ENCODE data around the gene PIGP.
"Not testable (repeated sequence)": the region's sequence is repeated elsewhere in the genome, so short reads cannot be mapped to it uniquely, and the experiment has no call there.

PIGP gene

DNA sequence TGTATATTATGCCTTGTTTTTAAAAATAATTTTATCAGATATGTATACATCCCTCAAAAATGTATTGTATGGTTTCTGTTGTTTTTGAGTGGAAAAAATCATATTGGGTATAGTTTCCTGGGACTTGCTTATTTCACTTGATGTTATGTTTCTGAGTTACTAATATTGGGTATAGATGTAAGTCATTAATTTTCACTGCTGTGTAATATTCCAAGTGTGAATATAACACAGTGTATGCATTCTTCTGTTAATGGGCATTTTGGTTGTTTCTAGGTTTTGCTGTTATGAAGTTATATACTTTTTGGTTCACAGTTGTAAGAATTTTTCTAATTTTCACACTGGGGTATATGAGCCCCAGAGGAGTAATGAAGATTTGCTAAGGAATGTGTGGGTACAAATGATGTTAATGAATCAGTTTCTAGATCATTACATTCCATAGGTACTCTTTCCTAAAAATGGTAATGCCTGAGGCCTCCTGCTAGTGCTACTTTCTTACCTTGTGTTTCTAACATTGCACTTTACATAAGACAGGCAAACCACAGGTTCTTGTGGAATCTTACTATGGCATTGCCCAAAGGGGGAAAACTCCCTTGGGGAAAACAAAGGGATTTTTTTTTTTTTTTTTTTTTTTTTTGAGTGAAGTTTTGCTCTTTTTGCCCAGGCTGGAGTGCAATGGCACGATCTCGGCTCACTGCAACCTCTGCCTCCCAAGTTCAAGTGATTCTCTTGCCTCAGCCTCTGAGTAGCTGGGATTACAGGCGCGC lies 3.4 kb upstream of the PIGP start:
- no peak for DNase-seq (ENCODE audit: low read depth in 2 of 2)

DNA sequence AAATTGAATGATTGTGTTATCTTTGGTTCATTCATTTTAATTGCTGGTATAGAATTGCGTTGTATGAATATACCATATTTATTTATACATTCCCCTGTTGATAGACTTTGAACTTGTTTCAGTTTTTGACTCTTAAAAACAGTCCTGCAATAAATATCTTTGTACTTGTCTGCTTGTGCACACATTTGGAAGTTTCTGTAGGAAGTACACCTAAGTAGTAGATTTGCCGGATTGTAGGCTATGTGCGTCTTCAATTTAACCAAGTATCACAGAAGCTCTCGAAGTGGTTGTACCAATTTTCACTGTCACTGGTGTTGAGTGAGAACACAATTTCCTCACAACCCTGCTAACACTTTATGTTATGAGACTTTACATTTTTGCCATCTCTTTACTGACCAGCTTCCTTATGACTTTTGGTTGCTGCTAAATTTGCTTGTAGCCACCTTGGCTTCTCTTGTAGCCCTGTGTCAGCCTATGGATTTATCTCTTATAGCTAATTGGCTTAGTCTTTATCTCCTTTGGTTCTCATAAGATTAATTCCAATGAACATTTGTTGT lies 2.4 kb upstream of the PIGP start:
- no peak for DNase-seq (ENCODE audit: low read depth in 2 of 2)

GRCh38 chr21:37074546-37074945 lies 1.7 kb upstream of the PIGP start:
- no peak for DNase-seq (ENCODE audit: low read depth in 2 of 2)

GRCh38 chr21:37074197-37074510 lies 1.3 kb upstream of the PIGP start:
- no peak for DNase-seq (ENCODE audit: low read depth in 2 of 2)

DNA sequence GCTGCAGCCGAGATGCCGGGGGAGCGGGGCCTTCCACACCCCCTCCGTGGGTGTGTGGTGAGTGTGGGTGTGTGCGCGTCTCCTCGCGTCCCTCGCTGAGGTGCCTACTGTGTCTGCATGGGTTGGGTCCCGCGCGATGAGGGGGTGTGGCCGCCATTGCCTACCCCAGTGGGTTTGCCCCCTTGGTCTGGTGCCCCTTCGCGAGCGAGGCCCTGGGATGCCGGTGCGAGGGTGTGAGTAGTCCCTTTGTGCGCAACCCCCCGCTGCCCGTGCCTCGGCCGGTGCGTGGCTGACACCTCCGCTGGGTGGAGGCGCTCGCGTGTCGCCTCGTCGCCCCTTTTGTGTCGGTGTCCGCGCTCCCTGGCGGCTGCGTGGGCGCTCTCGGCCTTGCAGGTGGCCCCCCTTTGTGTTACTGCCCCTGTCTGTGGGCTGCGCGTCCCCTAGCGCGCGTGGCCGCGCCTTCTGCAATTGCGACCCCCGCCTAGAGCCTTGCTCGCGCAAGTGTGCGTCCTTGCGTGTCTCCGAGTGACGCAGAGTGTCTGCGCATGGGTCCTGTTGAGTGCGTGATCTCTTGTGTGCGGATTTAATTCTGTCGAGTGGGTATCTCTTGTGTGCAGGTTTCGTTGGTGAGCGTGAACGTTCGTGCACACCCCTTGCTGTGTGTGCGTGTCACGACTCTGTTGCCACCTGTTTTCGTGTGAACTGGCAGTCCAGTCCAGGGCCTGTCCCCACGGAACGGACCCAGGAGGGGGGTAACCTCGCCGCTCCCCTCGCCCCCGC lies 736 bp upstream of the PIGP start:
- DNase-seq (ENCODE audit: low read depth in 2 of 2) = peak; percentile 40 to 43

GRCh38 chr21:37072274-37072987 lies 440 bp downstream of the PIGP start:
- DNase-seq (ENCODE audit: low read depth in 2 of 2) = peak in 1 of 2 donors; percentile 61

GRCh38 chr21:37071561-37072273 lies 1.2 kb downstream of the PIGP start:
- no peak for DNase-seq (ENCODE audit: low read depth in 2 of 2)

DNA sequence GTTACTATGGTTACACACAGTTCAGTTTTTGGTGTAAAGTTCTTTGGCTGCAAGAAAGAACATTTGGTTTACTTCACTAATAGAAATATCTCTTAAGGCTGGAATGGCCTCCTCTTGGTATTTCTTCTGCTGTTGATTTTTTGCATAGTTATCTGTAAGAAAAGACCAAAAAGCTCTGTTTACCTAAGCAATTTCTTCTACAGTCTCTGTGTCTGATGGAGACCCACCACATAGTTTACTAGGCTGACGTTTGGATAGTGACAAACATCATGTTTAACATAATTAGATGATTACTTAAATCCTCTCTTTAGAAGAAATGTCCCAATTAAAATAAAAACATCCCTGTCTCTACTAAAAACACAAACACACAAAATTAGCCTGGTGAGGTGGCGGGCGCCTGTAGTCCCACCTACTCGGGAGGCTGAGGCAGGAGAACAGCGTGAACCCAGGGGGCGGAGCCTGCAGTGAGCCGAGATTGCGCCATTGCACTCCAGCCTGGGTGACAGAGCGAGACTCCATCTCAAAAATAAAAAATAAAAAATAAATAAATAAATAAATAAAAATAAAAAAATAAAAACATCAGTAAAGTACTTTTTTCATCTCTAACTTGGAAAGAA lies 7.2 kb downstream of the PIGP start:
- no peak for DNase-seq (ENCODE audit: low read depth in 2 of 2)

DNA sequence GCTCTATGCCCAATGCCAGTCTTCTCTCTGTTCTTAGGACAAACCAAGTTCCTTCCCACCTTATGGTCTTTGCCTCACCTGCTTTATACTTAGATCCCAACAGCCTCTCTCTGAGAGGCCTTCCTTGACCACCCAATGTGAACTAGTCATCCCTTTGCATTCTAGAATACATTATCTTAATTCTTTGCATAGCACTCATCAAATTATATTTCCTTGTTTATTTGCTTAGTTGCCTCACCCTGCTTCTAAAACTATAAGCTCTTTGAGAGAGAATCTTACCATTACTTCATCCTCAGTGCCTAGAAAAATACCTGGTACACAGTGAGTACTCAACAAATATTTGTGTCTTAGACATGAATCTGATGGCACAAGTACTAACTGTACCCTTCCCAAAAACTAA lies 8.0 kb downstream of the PIGP start:
- DNase-seq (ENCODE audit: low read depth in 2 of 2) = no peak

DNA sequence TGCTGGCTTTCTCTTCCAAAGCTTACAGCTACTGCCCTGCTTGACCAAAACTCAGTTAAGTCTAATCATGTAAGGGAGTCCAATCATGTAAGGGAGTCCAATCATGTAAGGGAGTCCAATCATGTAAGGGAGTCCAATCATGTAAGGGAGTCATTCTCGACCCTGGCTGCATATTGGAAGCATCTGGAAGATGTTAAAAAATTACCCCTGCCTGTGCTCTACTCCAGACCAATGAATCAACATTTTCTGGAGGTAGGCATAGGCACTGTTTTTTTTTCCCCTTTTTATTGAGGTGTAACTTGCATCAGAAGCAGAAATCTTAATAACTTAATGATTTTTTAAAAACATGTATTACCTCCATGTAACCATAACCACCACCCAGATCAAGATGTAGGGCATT lies 9.4 kb downstream of the PIGP start:
- DNase-seq (ENCODE audit: low read depth in 2 of 2) = no peak

GRCh38 chr21:37062593-37062935 lies 10.3 kb downstream of the PIGP start:
- no peak for DNase-seq (ENCODE audit: low read depth in 2 of 2)

GRCh38 chr21:37061926-37062592 lies 10.8 kb downstream of the PIGP start:
- no peak for DNase-seq (ENCODE audit: low read depth in 2 of 2)

- no peak for DNase-seq (ENCODE audit: low read depth in 2 of 2)
These were observed 12.6 kb downstream of the PIGP start for GRCh38 chr21:37060296-37060695.

GRCh38 chr21:37059181-37059580 lies 13.7 kb downstream of the PIGP start:
- DNase-seq (ENCODE audit: low read depth in 2 of 2) = no peak

- no peak for DNase-seq (ENCODE audit: low read depth in 2 of 2)
These were observed 14.6 kb downstream of the PIGP start for GRCh38 chr21:37058261-37058660.

- no peak for DNase-seq (ENCODE audit: low read depth in 2 of 2)
These were observed 15.3 kb downstream of the PIGP start for GRCh38 chr21:37057614-37058013.

DNA sequence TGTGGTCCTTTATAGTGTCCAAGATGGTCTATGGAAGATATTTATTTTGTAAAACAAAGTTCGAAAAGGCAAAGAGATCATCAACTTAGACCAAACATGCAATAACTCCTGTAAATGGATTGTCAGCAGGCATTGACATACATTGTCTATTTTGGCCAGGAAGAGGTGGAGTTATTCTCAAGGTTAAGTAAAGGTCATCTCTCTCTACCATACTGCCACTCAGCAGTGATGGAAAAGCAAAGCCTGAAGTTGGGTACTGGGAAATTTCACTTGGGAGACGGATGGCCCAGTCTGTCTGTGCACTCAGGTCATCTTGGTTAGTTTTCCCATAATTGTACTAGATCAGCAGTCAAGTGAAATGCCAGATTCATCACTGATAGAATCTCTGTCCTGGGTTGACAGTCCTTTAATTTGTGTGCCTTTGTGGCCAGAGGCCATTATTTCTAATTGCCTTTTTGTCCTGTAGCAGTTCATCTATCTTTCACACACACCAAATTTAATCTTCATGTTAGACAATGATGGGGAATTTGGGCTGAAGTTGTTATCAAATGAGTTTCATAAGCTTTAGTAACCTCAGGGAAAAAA lies 17.5 kb downstream of the PIGP start:
- DNase-seq (ENCODE audit: low read depth in 2 of 2) = no peak

DNA sequence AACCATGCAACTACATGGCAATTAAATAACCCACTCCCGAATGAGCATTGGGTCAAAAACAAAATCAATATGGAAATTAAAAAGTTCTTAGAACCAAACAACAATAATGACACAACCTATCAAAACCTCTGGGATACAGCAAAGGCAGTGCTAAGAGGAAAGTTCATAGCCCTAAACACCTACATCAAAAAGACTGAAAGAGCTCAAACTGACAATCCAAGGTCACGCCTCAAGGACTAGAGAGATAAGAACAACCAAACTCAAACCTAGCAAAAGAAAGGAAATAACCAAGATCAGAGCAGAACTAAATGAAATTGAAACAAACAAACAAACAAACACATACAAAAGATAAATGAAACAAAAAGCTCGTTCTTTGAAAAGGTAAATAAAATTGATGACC lies 23.1 kb downstream of the PIGP start:
- not testable (repeated sequence) for DNase-seq (ENCODE audit: low read depth in 2 of 2)

- DNase-seq (ENCODE audit: low read depth in 2 of 2) = no peak
These were observed 25.8 kb downstream of the PIGP start for GRCh38 chr21:37047079-37047478.

- no peak for DNase-seq (ENCODE audit: low read depth in 2 of 2)
These were observed 27.3 kb downstream of the PIGP start for GRCh38 chr21:37045556-37045955.

- no peak for DNase-seq (ENCODE audit: low read depth in 2 of 2)
These were observed 27.7 kb downstream of the PIGP start for GRCh38 chr21:37045149-37045548.

Data from stimulated activated CD4-positive, alpha-beta T cell treated with anti-CD3 and anti-CD28 coated beads, Interleukin-4, amount 100 ng/mL, for 48 hours (primary cell).